ENCODE measurements around the gene ELMO3. TPM values are rescaled to one million over a fixed set of nuclear protein-coding genes. Genes with fewer than 3 reads are reported as not detected.

ELMO3 gene
- total RNA-seq, 1 experiment from 2014 or later, result 45.8 TPM

DNA sequence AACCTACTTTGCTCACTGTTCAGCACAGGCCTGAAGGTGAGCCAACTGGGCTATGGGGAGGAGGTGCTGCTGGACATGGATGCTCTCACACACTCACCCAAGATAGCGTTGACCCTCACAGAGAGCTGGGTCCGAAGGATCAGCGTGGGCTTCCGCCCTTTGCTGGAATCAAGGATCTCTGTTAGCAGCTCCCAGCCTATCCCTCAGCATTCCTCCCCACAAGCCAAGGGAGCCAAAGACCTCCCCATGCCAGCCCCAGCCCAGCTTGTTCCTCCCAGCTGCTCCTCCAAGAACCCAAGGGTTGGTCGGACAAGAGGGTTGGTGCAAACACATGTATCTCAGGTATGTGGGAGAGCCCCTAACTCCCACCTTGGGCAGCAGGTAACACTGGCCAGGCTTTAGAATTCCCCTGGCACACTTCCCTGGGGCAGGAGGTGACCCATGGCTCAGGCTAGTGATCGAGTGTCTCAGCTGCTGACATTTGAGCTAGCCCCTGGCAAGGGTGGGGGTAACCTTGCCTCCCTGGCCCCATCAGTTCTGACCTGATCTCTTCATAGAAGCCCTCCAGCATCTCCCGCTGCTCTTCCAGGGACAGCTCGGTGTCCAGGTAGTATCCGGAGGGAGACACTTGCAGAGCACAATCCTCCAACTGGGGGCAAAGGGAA, 40.0 kb downstream of the ELMO3 start:
- ChIA-PET POLR2A (interaction anchor here (1.1 to 1.2 kb wide), 2 partner anchors 8 to 11 kb away, joined by 3 to 4 read pairs; partner anchors contain the start of gene TMEM208), RAD21 (ENCODE audit: low non-redundant PET in 1 of 2, low total read pairs in 2 of 2, uncharacterized antibody in 2 of 2, unreplicated experiment in 2 of 2) (no interaction called here), CTCF (no interaction called here)
- Histone ChIP-seq H3K79me2 (ENCODE audit: insufficient read depth, low read length) (peaks cover 58% of the 10 kb centered on the region), H3K9ac (ENCODE audit: low read length) (no peak overlapping the region), H3K9me3 (ENCODE audit: control insufficient read depth in 1 of 2, insufficient read depth in 1 of 2, low read depth in 1 of 2, low read length in 2 of 2) (no peaks in the 10 kb centered on the region), H3K4me3 (replicated peaks in 1 of 2; ENCODE audit: low read depth in 1 of 2, low read length in 2 of 2) (no peak overlapping the region), H2AFZ (ENCODE audit: low read depth, low read length, poor library complexity, severe bottlenecking) (no peak overlapping the region), H3K36me3 (ENCODE audit: control insufficient read depth in 1 of 2, insufficient read depth in 2 of 2, low read length in 2 of 2) (peaks cover 22 to 41% of the 10 kb centered on the region in 2 experiments), H3K4me2 (ENCODE audit: low read length) (no peak overlapping the region), H3K4me1 (ENCODE audit: control insufficient read depth in 1 of 2, insufficient read depth in 2 of 2, low read length in 2 of 2) (peaks cover 30 to 54% of the 10 kb centered on the region in 2 experiments), H3K27me3 (ENCODE audit: insufficient read depth, low read length) (no peaks in the 10 kb centered on the region), H3K27ac (ENCODE audit: low read depth, low read length) (no peak overlapping the region; the same call in 1 of the 2 replicates), H3K9me2 (ENCODE audit: insufficient read depth) (no peaks in the 10 kb centered on the region), H4K20me1 (ENCODE audit: insufficient read depth) (no peaks in the 10 kb centered on the region)
- BruUV-seq (replicated peaks), result no TSS peak
- intact Hi-C loops (cut with micrococcal nuclease), result no loop called here
- TF ChIP-seq EZH2phosphoT487 (IDR thresholded peaks at IDR 0.05; ENCODE audit: borderline replicate concordance) (no peak), SP1 (IDR thresholded peaks at IDR 0.05; ENCODE audit: low read depth) (no peak), SIN3A (IDR thresholded peaks at IDR 0.05; ENCODE audit: low read depth) (no peak), TCF7L2 (IDR thresholded peaks at IDR 0.05; ENCODE audit: borderline replicate concordance, extremely low read depth, insufficient read depth, insufficient read length) (no peak), EZH2 (IDR thresholded peaks at IDR 0.05) (no peak), ZNF274 (IDR thresholded peaks at IDR 0.05; ENCODE audit: low read depth, low read length) (no peak), CBX3 (IDR thresholded peaks at IDR 0.05; ENCODE audit: low read depth) (no peak), YY1 (IDR thresholded peaks at IDR 0.05; ENCODE audit: extremely low read depth, insufficient replicate concordance, low read depth, low read length) (no peak), RAD21 (IDR thresholded peaks at IDR 0.05; ENCODE audit: low read depth) (no peak)
- DNase-seq (ENCODE audit: low read depth, low spot score) (no peak), ATAC-seq (no peak)

DNA sequence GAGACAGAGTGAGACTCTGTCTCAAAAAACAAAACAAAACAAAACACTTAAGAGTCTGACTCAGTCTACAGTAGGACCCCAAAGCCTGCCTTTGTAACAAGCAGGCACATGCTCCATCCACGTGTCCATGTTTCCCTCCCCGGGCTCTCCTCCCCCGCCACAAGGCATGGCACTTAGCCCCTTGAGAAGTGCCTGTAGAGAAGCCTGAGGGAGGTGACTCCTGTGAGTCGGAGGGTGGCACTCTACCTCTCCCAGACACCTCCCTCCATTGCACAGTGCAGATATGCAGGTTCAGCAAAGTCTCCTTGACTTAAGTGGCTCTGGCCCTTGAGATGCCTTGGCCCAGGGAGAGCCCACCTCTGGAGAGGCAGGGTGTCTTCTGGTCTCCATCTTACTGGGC, 41.6 kb downstream of the ELMO3 start:
- no peaks in the 10 kb centered on the region for H3K9me2 ChIP-seq (ENCODE audit: insufficient read depth)
- H3K9me3 ChIP-seq (ENCODE audit: control insufficient read depth in 1 of 2, insufficient read depth in 1 of 2, low read depth in 1 of 2, low read length in 2 of 2), result no peaks in the 10 kb centered on the region
- ATAC-seq (0 out of 2 replicates have a peak, but pooled peaks have one; percentile 6), DNase-seq (ENCODE audit: low read depth, low spot score) (no peak)
- H3K27me3 ChIP-seq (ENCODE audit: insufficient read depth, low read length), result no peaks in the 10 kb centered on the region
- H2AFZ ChIP-seq (ENCODE audit: low read depth, low read length, poor library complexity, severe bottlenecking), result no peak overlapping the region
- no peak overlapping the region; a peak in 1 of 4 replicates for H3K4me3 ChIP-seq (replicated peaks in 1 of 2; ENCODE audit: low read depth in 1 of 2, low read length in 2 of 2)
- TF ChIP-seq, protein P1, sequence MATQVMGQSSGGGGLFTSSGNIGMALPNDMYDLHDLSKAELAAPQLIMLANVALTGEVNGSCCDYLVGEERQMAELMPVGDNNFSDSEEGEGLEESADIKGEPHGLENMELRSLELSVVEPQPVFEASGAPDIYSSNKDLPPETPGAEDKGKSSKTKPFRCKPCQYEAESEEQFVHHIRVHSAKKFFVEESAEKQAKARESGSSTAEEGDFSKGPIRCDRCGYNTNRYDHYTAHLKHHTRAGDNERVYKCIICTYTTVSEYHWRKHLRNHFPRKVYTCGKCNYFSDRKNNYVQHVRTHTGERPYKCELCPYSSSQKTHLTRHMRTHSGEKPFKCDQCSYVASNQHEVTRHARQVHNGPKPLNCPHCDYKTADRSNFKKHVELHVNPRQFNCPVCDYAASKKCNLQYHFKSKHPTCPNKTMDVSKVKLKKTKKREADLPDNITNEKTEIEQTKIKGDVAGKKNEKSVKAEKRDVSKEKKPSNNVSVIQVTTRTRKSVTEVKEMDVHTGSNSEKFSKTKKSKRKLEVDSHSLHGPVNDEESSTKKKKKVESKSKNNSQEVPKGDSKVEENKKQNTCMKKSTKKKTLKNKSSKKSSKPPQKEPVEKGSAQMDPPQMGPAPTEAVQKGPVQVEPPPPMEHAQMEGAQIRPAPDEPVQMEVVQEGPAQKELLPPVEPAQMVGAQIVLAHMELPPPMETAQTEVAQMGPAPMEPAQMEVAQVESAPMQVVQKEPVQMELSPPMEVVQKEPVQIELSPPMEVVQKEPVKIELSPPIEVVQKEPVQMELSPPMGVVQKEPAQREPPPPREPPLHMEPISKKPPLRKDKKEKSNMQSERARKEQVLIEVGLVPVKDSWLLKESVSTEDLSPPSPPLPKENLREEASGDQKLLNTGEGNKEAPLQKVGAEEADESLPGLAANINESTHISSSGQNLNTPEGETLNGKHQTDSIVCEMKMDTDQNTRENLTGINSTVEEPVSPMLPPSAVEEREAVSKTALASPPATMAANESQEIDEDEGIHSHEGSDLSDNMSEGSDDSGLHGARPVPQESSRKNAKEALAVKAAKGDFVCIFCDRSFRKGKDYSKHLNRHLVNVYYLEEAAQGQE (IDR thresholded peaks at IDR 0.05; ENCODE audit: low read depth), result no peak
- no peak for TF ChIP-seq YY1 (IDR thresholded peaks at IDR 0.05; ENCODE audit: extremely low read depth, insufficient replicate concordance, low read depth, low read length)
- no peak for TF ChIP-seq SIN3A (IDR thresholded peaks at IDR 0.05; ENCODE audit: low read depth)
- no peak for TF ChIP-seq POLR2AphosphoS5 (IDR thresholded peaks at IDR 0.05; ENCODE audit: low read depth, low read length)
- no peak for TF ChIP-seq FOSL1 (IDR thresholded peaks at IDR 0.05; ENCODE audit: low read depth)
- no peak for TF ChIP-seq CEBPB (IDR thresholded peaks at IDR 0.05; ENCODE audit: low read depth)
- no peak for TF ChIP-seq POLR2A (IDR thresholded peaks at IDR 0.05; ENCODE audit: borderline replicate concordance, extremely low read depth, insufficient read depth, insufficient read length)
- no peak for TF ChIP-seq ZNF274 (IDR thresholded peaks at IDR 0.05; ENCODE audit: low read depth, low read length)
- no TSS peak for BruUV-seq (replicated peaks)
- peaks cover 72% of the 10 kb centered on the region for H3K79me2 ChIP-seq (ENCODE audit: insufficient read depth, low read length)
- peak overlapping the region; percentile 67 for H3K9ac ChIP-seq (ENCODE audit: low read length)
- H3K36me3 ChIP-seq (ENCODE audit: control insufficient read depth in 1 of 2, insufficient read depth in 2 of 2, low read length in 2 of 2), result peaks cover 16 to 33% of the 10 kb centered on the region in 2 experiments
- intact Hi-C loops (cut with micrococcal nuclease), result no loop called here
- CTCF ChIA-PET, result no interaction called here
- RAD21 ChIA-PET (ENCODE audit: low non-redundant PET in 1 of 2, low total read pairs in 2 of 2, uncharacterized antibody in 2 of 2, unreplicated experiment in 2 of 2), result no interaction called here
- H3K4me1 ChIP-seq (ENCODE audit: control insufficient read depth in 1 of 2, insufficient read depth in 2 of 2, low read length in 2 of 2), result peaks cover 46 to 69% of the 10 kb centered on the region in 2 experiments
- peak overlapping the region; percentile 87 for H3K4me2 ChIP-seq (ENCODE audit: low read length)
- peak overlapping the region; percentile 82 for H3K27ac ChIP-seq (ENCODE audit: low read depth, low read length)
- POLR2A ChIA-PET, result no interaction called here
- H4K20me1 ChIP-seq (ENCODE audit: insufficient read depth), result no peaks in the 10 kb centered on the region

All from HCT116 (cell line).